Small intestine (tissue), 7 donors: ENCODE results near the gene BFSP1. TPM values are rescaled to one million over a fixed set of nuclear protein-coding genes. Genes with fewer than 3 reads are reported as not detected.

ENCODE experiments used
- DNase-seq, 2 donors: peaks; one replicate each; pipeline versions ENCODE4 v3.0.0 to v3.0.0-alpha.2; 2013
- FAIRE-seq: peaks from 2 replicates; lab custom pipeline; 2012; peaks lifted over from hg19 to GRCh38; lab: Jason Lieb, UNC
- H3K27ac ChIP-seq, 3 donors: one replicate each; pipeline ENCODE4 v1.5.1; 2013; ENCODE audit warnings: low read length in 2 of 3, mild to moderate bottlenecking in 2 of 3, control low read depth in 1 of 3, inconsistent platforms in 1 of 3, low read depth in 1 of 3, moderate library complexity in 1 of 3
- H3K27me3 ChIP-seq, 3 donors: one replicate each; pipeline ENCODE4 v1.6.1; 2013; ENCODE audit warnings: low read length in 3 of 3, inconsistent platforms in 1 of 3; ENCODE audit not compliant: control insufficient read depth in 3 of 3, insufficient read depth in 3 of 3
- H3K36me3 ChIP-seq, 3 donors: one replicate each; pipeline ENCODE4 v1.6.1; 2013; ENCODE audit warnings: low read length in 3 of 3, inconsistent platforms in 1 of 3, low read depth in 1 of 3, mild to moderate bottlenecking in 1 of 3, moderate library complexity in 1 of 3; ENCODE audit not compliant: control insufficient read depth in 3 of 3, insufficient read depth in 2 of 3
- H3K4me1 ChIP-seq, 3 donors: one replicate each; pipeline ENCODE4 v1.6.1; 2013; ENCODE audit warnings: low read length in 2 of 3, inconsistent platforms in 1 of 3, low read depth in 1 of 3, mild to moderate bottlenecking in 1 of 3, moderate library complexity in 1 of 3; ENCODE audit not compliant: control insufficient read depth in 3 of 3, insufficient read depth in 2 of 3
- H3K4me3 ChIP-seq, 3 donors: one replicate each; pipeline ENCODE4 v1.5.1; 2013; ENCODE audit warnings: low read length in 3 of 3, control low read depth in 1 of 3, inconsistent platforms in 1 of 3, low read depth in 1 of 3, mild to moderate bottlenecking in 1 of 3, moderate library complexity in 1 of 3
- H3K9me3 ChIP-seq, 2 donors: one replicate each; pipeline ENCODE4 v1.6.1; 2013; ENCODE audit warnings: low read depth in 1 of 2, low read length in 1 of 2; ENCODE audit not compliant: control insufficient read depth in 2 of 2, insufficient read depth in 1 of 2
- WGBS, 3 donors: extraction: QIAGEN DNeasy Blood & Tissue Kit; methylation state at CpG; one replicate each; pipeline ENCODE4 v1.1.7; 2013; 5-methylcytosine and 5-hydroxymethylcytosine counted together
- polyA plus RNA-seq, 4 donors: library from polyadenylated mRNA; stranded (reverse) in 3 of 4; unstranded in 1 of 4; fragments of 200-250 nt in 3 of 4; fragments of 120-200 nt in 1 of 4; gene quantifications; one replicate each; pipeline versions ENCODE4 v1.2.1 to v1.2.3, GENCODE V29; 2013
- donor health status: healthy with polysubstance abuse.
- donor health status: control.
- donor health status: control.
- donor health status: Bipolar disorder and iron deficiency.
- donor health status: healthy.

BFSP1 gene
- polyA plus RNA-seq, 4 donors = 0.49 to 0.65 TPM; not detected in 2

DNA sequence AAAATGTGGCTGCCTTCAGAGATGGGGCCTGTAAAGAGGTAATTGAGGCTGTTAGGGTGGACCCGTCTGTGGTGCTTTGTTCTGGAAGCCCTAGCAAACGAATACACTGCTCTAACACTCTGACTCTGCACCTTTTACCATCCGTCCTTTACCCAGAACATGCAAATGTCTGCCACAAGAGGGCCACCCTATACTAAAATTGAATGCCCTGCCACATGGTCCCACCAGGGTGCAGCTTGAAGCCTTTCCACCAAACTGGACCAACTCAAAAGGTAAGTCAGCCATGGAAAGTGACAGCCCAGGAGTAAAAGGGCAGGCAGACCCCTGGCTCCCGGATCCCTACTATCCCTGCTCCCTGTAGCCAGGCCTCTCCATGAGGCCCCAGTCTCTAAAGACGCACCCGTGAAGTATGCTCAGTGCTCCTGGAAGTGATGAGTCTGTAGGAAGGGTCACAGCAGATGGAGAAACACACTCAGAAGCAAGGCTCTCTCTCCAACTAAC, 5.8 kb upstream of the BFSP1 start:
- H3K36me3 ChIP-seq = no peaks in the 10 kb centered on the region
- DNase-seq (peak; percentile 72 to 86), FAIRE-seq (no peak)
- H3K9me3 ChIP-seq = no peaks in the 10 kb centered on the region
- WGBS, 3 donors = 25 to 30% (median 27%) methylated on average over 6 of the region's 6 CpGs
- peaks cover 0 to 4% (median 0%) of the 10 kb centered on the region in 3 donors for H3K27me3 ChIP-seq
- H3K4me1 ChIP-seq = no peaks in the 10 kb centered on the region
- H3K27ac ChIP-seq = no peak overlapping the region
- H3K4me3 ChIP-seq = no peak overlapping the region

GRCh38 chr20:17534077-17534476, 2.9 kb upstream of the BFSP1 start:
- Histone ChIP-seq H3K9me3 (no peaks in the 10 kb centered on the region), H3K36me3 (no peaks in the 10 kb centered on the region), H3K27ac (no peak overlapping the region), H3K4me1 (no peaks in the 10 kb centered on the region), H3K4me3 (no peak overlapping the region), H3K27me3 (peaks cover 0 to 3% (median 0%) of the 10 kb centered on the region in 3 donors)
- FAIRE-seq = no peak
- no peak for DNase-seq
- whole genome bisulfite sequencing, 3 donors = 83 to 93% (median 89%) methylated on average over 3 of the region's 3 CpGs

DNA sequence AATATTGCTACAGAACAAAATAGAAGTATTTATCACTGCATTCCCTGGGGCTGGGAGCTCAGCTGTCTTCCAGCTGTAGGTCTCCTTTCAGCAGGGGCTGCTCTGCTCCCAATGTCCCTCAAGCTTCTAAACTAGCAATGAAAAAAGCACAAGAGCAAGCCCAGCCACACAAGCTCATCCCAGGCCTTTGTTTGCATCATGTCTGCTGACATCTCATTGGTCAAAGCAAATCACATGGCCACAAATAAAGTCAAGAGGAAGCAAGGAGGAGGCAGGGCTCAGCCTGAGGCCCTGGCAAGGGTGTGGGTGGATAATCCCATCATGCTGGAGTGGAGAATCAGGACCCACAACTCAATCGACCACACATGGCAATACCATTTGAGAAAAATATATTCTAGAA, 2.2 kb upstream of the BFSP1 start:
- H3K27ac ChIP-seq = no peak overlapping the region
- FAIRE-seq (no peak), DNase-seq (peak; percentile 26 to 45)
- H3K36me3 ChIP-seq = no peaks in the 10 kb centered on the region
- peaks cover 0 to 3% (median 0%) of the 10 kb centered on the region in 3 donors for H3K27me3 ChIP-seq
- WGBS, 3 donors = 19 to 42% (median 31%) methylated on average over 1 of the region's 1 CpG
- no peak overlapping the region for H3K4me3 ChIP-seq
- no peaks in the 10 kb centered on the region for H3K9me3 ChIP-seq
- no peaks in the 10 kb centered on the region for H3K4me1 ChIP-seq

DNA sequence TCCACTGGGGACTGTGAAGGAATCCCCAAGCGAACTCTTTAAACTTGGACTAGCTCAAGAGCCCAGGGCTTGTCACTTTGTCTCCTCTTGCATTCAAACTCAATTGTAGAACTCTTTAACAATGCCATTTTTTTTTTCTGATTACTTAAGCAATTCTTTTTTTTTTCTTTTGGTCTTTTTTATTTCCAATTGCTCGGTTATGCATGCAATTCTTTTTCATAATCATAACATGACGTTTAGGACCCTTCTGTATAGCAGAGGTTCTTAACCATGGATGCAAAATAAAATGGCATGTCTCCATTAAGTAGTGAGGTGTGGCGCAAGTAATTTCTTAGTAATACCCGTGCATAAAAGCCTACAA, 466 bp upstream of the BFSP1 start:
- 58 to 73% (median 61%) methylated on average over 5 of the region's 5 CpGs for WGBS, 3 donors
- H3K27ac ChIP-seq = peak overlapping the region in 1 of 3 donors; percentile 61

DNA sequence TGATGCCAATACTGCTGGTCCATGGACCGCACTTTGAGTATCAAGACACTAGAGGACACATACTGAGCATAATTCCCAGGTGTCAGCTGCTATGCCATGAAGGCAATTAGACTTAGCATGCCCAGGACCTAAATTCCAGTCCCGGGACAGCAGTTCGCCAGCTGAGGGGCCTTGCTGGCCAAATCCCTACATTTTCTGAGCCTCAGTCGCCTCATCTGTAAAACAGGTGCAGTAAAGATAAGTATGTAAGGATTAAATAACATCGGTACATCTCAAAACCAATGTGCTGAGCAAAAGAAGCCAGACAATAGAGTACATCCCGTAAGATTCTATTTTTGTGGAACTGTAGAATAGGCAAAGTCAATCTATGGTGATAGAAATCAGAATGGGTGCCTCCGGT, 1.0 kb downstream of the BFSP1 start:
- H3K27me3 ChIP-seq = peaks cover 0 to 3% (median 0%) of the 10 kb centered on the region in 3 donors
- no peak overlapping the region for H3K4me3 ChIP-seq
- no peak overlapping the region for H3K27ac ChIP-seq
- no peaks in the 10 kb centered on the region for H3K36me3 ChIP-seq
- WGBS, 3 donors = 68 to 84% (median 77%) methylated on average over 7 of the region's 7 CpGs
- no peaks in the 10 kb centered on the region for H3K4me1 ChIP-seq
- H3K9me3 ChIP-seq = no peaks in the 10 kb centered on the region
- DNase-seq (no peak), FAIRE-seq (no peak)

More for the DNA sequence above, 466 bp upstream of the BFSP1 start:
- Histone ChIP-seq H3K36me3 (no peaks in the 10 kb centered on the region), H3K4me1 (no peaks in the 10 kb centered on the region), H3K4me3 (peak overlapping the region in 2 of 3 donors; percentile 53 to 63), H3K9me3 (no peaks in the 10 kb centered on the region), H3K27me3 (peaks cover 0 to 3% (median 0%) of the 10 kb centered on the region in 3 donors)
- no peak for DNase-seq
- FAIRE-seq = no peak

DNA sequence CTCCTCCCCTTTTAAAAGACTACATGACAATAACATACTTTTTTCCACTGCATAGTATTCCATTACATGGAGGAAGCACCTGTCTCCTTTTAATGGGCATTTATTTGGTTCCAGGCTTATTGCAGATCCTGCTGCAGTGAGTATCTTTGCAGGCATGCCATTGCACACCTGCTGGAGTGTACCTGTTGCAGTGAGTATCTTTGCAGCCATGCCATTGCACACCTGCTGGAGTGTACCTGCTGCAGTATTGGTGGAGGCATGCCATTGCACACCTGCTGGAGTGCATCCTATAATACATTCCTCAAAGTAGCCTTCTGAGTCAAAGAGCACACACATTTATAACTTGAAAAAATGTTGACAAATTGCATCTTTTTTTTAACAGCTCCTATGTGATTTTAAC, 1.6 kb downstream of the BFSP1 start:
- FAIRE-seq (no peak), DNase-seq (no peak)
- peaks cover 0 to 3% (median 0%) of the 10 kb centered on the region in 3 donors for H3K27me3 ChIP-seq
- H3K4me3 ChIP-seq = no peak overlapping the region
- no peaks in the 10 kb centered on the region for H3K9me3 ChIP-seq
- H3K4me1 ChIP-seq = no peaks in the 10 kb centered on the region
- H3K27ac ChIP-seq = no peak overlapping the region
- H3K36me3 ChIP-seq = no peaks in the 10 kb centered on the region

DNA sequence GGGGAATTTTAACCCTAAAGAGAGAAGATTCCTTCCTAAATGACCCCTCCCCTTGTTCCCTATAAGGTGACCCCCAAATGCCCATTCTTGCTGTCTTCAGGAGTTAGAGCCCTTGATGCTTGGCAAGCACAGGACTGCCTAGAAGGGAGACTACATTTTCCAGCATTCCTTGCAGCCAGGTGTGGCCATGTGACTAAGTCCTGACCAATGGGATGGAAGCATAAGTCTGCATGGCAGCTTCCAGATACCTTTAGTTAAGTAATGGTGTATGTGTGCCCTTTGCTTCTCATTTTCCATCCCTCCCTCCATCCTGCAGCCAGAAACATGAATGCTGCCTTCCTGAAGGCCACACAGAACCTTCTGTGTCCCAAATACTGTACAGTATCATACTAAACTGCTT, 5.5 kb downstream of the BFSP1 start:
- Histone ChIP-seq H3K9me3 (no peaks in the 10 kb centered on the region), H3K4me1 (no peaks in the 10 kb centered on the region), H3K27me3 (peaks cover 0 to 3% (median 0%) of the 10 kb centered on the region in 3 donors), H3K36me3 (no peaks in the 10 kb centered on the region), H3K27ac (no peak overlapping the region), H3K4me3 (no peak overlapping the region)
- peak; percentile 54 to 71 for DNase-seq
- FAIRE-seq = no peak

- no peak overlapping the region for H3K27ac ChIP-seq
- no peaks in the 10 kb centered on the region for H3K36me3 ChIP-seq
- DNase-seq (no peak), FAIRE-seq (no peak)
- WGBS, 3 donors = 94 to 97% (median 96%) methylated on average over 5 of the region's 5 CpGs
- no peak overlapping the region for H3K4me3 ChIP-seq
- no peaks in the 10 kb centered on the region for H3K9me3 ChIP-seq
- H3K27me3 ChIP-seq = peaks cover 0 to 2% (median 0%) of the 10 kb centered on the region in 3 donors
- H3K4me1 ChIP-seq = no peaks in the 10 kb centered on the region
These were observed 6.0 kb downstream of the BFSP1 start for GRCh38 chr20:17525132-17525531.

DNA sequence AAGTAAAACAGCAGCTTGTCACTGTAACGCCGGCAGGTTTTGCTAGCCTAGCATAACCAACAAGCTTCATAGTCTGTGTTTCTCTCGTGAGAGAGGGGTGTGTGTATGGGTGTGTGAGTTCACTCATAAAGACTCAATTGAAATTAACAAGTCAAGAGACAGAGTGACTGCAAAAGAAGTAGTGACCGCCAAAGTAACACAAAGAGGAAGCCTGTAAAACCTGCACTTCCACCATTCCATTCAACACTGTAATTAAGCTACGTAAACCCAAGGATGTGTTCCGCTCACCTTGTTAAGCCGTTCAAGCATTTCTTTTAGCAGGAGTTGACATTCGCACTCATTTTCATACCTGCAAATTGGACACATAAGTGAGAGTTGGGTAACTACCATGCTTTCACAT, 6.6 kb downstream of the BFSP1 start:
- no peaks in the 10 kb centered on the region for H3K27me3 ChIP-seq
- H3K9me3 ChIP-seq = no peaks in the 10 kb centered on the region
- 84 to 86% (median 85%) methylated on average over 8 of the region's 8 CpGs for WGBS, 3 donors
- FAIRE-seq = no peak
- H3K4me1 ChIP-seq = no peaks in the 10 kb centered on the region
- DNase-seq = no peak
- H3K27ac ChIP-seq = no peak overlapping the region
- H3K36me3 ChIP-seq = no peaks in the 10 kb centered on the region
- no peak overlapping the region for H3K4me3 ChIP-seq
